GM21515 (cell line): ENCODE data around the gene SETD4.
"Not testable (repeated sequence)": the region's sequence is repeated elsewhere in the genome, so short reads cannot be mapped to it uniquely, and the experiment has no call there.

Experiments used
- ATAC-seq: cut with Tn5 transposase; IDR thresholded peaks from one replicate; pipeline ENCODE4 v1.9.1; 2021; ENCODE audit not compliant: unreplicated experiment

Gene SETD4

DNA sequence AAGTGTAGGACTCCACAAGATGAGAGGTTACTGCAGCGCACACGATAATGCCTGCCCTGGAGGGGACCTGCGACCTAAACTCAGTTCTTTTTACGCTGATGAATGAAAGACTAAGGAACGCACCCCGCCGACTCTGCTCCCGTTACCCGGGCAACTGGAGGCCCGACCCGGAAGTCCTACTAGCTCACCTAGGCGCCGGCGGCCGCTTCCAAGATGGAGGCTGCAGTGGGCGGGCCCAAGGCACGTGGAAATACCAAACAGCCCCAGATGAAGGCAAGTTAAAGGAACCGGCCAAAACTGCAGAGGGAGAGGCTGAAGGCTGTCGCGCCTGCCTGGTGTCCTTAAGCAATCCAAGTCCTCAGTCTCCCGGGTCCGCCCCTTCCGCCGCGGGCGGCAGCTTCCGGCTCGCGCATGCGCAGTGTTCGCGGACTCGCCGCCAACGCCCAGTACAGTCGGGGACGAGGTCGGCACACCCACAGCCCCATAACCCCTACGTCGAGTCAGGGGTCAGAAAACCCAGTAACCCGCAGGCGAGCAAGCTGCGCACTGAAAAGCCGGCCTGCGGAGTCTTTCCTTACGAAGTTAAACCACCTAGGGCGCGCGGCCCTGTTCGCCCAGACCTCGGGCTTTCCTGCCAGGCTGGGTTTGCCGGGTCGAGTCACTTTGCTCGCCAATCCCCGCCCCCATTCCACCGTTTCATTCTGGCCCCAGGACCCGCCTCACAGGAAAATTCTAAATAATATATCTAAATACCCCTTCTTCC, at the start of gene SETD4:
Gene SETD4, minus strand, starts transcription at position 368 of the 763 bp plus-strand sequence. CDS start 1,638 bp downstream, outside the sequence.
- peak; percentile 84 for ATAC-seq

DNA sequence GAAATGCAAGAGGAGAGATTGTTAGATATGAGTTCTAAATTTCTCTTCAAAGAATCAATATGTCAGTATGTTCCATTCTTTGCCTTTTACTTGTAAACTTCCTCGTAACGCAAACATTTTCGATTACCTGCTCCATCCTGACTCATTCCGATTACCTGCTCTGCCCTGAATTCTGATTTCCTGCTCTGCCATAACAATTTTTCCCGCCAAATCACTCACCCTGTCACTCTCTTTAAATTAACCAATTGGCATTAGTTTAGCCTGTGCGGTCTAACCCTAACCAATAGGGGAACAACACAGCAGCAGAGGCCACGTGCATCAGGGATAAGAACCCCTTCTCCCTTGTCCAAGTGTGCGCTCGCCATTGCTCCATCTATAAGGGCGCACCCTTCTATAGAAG, 49.5 kb upstream of the SETD4 start:
- ATAC-seq, result no peak

GRCh38 chr21:36105327-36105842, 45.1 kb upstream of the SETD4 start:
- ATAC-seq, result no peak

DNA sequence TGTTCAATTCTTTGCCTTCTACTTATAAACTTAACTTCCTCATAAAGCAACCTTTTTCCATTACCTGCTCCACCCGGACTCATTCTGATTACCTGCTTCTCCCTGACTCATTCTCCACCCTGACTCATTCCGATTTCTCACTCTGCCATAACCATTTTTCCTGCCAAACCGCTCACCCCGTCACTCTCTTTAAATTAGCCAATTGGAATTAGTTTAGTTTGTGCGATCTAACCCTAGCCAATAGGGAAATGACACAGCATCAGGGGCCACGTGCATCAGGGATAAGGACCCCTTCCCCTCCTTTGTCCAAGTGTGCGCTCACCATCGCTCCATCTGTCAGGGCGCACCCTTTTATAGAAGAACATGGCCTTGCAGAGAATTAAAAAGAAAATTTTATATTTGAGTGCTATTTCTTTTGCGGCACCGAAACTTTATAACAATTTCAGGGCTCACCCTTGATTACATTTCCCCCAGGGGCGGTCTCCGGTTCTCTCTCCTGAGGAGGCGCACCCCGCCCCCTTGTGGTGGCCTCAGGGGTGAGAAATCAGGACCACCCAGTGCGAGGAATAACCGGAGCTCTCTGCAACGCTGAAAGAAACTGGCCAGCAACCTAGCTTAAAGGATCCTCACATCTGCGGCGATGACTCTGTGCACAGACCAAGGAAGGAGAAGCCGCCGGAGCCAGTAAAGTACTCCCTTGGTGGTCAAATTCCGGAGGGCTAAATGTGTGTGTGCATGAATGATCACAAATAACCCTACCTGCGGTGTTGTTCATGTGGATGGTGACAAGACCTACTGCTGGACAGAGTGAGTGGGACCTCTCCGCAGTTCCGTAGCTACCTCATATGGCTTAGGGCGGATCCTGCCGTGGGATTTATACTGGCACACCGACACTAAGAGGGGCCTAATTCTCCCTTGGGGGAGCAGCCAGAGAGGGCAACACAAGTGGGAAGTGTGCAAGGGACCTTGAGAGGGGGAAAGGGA, 44.3 kb upstream of the SETD4 start:
- no peak for ATAC-seq

DNA sequence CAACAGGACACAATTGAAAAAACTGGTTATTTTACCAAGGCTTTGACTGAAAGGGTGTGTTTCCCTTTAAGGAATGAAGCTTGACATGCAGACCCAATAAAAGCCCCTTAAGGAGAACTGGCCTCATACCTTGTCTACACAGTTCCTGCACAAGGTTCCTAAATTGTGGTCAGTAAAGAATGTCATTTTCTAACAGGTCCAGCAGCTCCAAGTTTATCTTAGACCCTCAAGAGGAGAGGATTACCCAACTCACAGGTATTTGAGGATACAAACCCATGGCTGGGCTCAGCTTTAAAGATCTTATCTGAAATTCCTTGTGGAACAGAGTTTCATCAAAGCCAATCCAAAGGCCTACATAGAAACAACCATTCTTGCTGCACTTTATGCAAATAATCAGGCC, 43.1 kb upstream of the SETD4 start:
- no peak for ATAC-seq

DNA sequence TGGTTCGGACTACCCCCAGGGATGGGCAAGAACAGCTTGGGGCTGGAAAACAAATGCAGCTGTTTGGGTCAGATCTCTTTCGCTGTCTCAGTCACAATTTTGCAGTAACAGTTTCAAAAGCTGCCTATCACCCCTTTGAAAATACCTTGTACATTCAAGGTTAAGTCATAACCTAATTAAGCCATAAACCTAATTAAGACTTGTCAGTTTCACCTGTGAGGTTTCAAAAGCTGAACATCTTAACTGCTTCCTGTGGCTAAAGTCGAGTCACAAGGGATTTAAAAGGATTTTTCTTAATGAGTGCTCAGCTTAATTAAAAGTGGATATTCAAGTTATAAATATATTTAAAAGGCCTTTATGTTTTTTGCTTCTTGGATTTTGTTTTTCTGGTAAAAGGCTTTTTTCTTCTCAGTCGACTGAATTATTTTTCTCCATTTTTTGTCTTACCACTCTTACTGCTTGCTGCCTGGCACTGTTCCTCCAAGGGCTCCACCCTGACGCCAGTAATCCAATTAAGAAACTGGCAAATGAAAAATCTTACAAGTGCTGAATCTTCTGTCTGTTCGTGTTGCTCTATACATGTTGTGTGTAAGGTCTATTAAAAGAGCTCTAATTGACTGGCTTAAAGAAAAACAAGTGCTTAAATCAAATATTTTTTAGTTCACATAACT, 40.8 kb upstream of the SETD4 start:
- ATAC-seq, result no peak

- not testable (repeated sequence) for ATAC-seq
These were observed 39.4 kb upstream of the SETD4 start for GRCh38 chr21:36099695-36100211.

GRCh38 chr21:36099000-36099399, 38.7 kb upstream of the SETD4 start:
- no peak for ATAC-seq

GRCh38 chr21:36098182-36098532, 37.8 kb upstream of the SETD4 start:
- ATAC-seq, result no peak

DNA sequence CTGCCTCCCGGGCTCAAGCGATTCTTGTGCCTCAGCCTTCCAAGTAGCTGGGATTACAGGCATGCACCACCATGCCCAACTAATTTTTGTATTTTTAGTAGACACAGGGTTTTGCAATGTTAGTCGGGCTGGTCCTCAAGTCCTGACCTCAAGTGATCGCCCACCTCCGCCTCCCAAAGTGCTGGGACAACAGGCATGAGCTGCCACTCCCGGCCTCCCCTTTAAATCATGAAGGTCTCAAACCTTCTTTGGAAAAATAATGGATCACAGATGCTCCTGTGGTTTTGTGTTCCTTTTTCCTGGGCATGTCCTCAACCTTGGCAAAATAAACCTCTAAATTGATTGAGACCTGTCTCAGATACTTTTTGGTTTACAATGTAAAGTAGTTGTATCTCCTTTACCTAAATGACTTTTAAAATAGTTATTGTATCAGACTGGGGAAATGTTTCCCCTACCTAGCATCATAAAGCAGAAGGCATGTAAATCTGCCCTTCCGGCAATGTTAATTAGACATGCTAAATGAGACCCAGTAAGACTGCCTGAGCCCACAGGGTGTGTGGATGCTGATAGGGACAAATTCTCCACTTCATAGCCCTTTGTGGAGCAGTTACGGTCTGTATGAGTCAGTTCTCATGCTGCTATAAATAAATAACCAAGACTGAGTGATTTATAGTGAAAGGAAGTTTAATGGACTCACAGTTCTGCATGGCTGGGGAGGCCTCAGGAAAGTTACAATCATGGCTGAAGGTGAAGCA, 37.3 kb upstream of the SETD4 start:
- no peak for ATAC-seq

DNA sequence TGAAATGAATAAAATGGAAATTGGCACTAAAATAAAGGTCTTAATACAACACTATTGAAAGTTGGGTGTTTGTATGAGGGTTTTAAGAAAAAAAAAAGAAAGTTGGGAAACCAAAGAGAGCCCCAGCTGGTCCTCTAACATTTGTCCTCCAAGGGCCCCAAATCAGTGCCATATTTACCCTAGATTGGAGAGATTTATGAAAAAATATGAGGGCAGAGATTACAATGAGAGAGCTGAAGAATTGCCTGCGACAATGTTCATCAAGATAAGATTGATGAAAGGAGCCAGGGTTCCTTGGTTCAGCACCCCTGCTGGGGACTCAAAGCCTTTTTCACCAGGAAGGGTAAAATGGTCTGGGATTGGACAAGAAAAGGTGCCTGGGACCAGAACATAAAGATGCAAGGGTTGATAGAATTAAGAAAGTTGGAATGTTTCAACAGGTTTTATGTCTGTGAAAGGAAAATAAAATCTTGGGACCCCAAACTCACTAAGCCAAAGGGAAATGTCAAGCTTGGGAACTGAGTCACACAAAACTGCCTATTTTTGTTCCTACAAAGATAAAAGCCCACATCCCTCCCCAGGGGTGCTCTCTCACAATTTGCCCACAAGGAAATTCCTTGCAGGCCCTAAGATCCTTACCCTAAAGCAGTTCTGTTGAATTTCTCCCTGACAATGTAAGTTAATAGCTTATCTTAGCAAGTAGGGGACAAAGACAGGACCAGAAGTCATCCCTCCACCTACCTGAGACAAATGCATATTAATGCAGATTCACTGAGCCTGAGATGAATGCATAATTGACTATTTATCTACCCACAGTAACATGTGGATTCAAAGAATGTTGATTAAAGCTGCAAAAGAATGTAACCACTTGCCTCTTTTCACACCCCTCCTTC, 36.3 kb upstream of the SETD4 start:
- no peak for ATAC-seq

GRCh38 chr21:36093512-36093911, 33.2 kb upstream of the SETD4 start:
- ATAC-seq, result no peak

GRCh38 chr21:36092681-36093080, 32.4 kb upstream of the SETD4 start:
- ATAC-seq, result no peak

DNA sequence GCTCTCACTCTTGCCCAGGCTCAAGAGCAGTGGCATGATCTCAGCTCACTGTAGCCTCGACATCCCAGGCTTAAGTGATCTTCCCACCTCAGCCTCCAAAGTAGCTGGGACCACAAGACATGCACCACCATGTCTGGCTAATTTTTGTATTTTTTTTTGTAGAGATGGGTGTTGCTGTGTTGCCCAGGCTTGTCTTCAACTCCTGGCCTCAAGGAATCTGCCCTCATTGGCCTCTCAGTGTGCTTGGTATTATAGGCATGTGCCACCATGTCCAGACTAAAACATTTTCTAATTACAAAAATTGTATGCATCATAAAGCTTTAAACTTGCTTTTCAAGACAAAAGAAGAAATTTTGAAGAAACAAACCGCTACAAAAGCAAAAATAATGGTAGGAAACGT, 29.6 kb upstream of the SETD4 start:
- ATAC-seq, result no peak

- ATAC-seq, result no peak
These were observed 27.2 kb upstream of the SETD4 start for GRCh38 chr21:36087362-36088138.

- no peak for ATAC-seq
These were observed 21.9 kb upstream of the SETD4 start for GRCh38 chr21:36082237-36082664.

DNA sequence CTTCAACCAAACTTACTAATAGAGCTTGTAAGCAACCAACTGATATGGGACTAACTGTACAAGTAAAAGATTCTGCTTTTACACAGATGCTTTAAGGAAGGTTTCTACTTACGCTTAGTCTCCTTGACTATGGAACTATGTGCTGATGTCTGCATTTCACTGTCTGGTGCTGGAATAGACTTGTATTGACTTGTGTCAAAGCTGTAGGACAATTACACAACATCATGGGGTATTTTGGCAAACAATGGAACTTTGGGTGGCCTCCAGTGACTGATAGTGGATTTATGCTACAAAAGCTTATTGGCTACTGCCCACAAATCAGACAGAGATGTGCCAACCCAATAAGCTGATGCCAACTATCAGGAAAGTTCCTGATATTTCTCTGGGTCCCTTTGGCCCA, 20.1 kb upstream of the SETD4 start:
- no peak for ATAC-seq

DNA sequence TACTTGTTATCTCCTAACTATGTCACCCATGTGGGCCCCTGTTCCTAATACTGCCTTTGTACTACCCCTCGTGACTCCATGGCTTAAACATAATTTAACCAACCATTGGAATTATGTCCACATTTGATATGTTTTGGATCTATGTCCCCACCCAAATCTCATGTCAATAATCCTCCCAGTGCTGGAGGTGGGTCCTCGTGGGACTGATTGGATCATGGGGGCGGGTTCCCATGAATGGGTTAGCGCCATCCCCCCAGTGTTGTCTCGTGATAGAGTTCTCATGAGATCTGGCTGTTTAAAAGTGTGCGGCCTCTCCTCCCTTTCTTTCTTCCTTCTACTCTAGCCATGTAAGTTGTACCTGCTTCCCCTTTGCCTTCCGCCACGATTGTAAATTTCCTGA, 19.3 kb upstream of the SETD4 start:
- no peak for ATAC-seq
